Measurements from ENCODE around the gene NFATC3.

Gene NFATC3

DNA sequence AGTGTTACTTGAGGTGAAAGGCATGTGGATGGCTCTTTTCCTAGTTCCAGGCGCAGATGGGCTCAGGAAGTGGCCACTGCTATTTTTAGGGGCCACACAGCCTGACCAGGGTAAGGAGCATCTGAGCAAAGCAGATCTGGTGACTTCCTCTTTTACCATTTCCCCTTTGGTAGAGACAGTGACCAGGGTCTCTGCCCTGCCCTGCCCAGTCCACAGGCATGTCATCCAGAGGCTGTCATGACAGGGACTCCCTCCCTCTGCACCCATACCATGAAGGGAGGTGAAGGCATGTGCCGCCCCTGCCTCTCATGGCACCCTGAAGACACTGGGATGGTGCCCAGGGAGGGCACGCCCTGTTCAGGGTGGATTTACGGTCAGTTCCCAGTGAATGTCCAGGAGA is 162.2 kb downstream of the NFATC3 start:
- DNase-seq (ENCODE audit: low spot score): no peak

DNA sequence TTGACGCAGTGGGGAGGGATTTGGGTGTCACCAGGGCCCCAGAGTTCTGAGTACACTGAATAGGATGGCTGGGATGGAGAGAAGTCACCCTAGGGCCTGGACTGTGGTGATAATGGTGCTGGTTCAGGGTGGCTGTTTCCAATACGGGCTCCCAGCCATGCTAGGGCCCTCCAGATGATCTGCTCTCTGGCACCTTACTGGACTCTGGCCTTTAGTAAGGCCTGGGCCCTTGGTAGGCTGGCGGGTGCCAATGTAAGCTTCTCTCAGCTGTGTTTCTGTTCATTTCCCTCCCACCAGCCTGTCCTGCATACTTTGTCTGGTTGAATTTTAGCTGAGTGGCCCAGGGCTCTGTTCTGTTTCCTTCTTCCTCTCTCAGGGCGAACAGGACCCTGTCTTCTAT is 162.8 kb downstream of the NFATC3 start:
- DNase-seq (ENCODE audit: low spot score): no peak

DNA sequence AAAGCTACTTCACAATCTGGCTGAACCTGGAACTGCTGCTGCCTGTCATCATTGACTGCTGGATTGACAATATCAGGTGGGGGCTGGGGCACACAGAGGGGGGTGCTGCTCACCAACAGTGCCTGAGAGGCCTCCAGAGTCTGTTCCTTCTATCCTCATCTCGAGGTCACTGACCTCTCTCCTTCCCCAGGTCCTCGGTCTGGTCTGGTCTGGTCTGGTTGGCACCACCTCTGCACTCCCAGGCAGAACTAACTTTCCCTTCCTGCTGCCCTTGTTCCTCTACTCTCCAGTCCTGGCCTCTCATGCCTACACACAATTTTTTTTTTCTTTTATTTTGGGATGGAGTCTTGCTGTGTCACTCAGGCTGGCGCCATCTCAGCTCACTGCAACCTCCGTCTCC is 164.2 kb downstream of the NFATC3 start:
- DNase-seq (ENCODE audit: low spot score): no peak

DNA sequence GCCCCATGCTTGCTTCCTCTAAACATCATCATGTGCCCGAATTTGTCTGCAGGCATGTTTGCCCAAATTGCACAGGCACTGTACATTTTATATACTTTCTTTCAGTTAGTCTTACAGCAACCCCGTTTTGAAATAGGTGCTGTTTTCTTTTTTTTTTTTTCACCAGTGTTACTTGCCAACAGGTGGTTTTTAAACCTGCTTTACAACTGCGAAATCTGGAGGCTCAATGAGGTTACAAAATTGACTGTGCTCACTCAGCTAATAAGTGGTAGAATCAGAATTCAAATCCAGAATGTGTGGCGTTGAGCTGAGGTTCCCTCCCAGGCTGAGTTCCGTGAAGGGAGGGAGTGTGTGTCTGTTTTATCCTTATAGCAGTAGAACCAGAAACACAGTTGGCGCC is 165.8 kb downstream of the NFATC3 start:
- DNase-seq (ENCODE audit: low spot score): no peak

DNA sequence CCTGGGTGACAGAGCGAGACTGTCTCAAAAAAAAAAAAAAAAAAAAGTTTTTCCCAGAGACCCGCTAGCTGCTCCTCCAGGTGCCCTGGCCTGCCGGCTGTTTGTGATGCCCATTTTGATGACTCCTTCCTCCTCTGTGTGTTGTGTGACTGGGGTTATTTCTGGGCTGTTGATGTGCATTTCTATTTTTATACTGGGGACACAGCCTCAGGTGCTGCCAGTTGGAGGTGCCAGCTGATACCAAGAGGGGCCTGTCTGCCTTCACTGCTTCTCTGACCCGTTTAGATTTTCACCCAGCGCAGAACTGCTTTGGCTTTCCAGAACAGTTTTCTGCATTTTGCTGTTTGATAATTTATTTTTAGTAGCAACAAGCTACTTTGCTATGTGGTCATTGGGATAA is 166.7 kb downstream of the NFATC3 start:
- DNase-seq (ENCODE audit: low spot score): no peak

DNA sequence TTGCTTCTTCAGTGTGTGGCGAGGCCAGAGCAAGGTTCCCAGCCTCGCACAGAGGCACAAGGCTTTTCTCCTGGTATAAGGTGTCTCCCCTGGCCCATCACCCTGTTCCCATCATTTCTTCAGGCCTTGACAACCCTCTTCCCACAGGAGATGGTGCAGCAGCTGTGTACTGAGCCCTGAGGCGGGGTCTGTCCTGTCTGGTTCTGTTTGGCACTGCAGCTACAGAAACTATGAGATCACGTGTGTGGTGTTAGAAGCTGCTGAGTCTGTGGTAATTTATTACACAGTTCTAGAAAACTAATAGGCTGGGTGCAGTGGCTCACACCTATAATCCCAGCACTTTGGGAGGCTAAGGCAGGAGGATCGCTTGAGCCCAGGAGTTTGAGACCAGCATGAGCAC is 167.2 kb downstream of the NFATC3 start:
- no peak for DNase-seq (ENCODE audit: low spot score)

DNA sequence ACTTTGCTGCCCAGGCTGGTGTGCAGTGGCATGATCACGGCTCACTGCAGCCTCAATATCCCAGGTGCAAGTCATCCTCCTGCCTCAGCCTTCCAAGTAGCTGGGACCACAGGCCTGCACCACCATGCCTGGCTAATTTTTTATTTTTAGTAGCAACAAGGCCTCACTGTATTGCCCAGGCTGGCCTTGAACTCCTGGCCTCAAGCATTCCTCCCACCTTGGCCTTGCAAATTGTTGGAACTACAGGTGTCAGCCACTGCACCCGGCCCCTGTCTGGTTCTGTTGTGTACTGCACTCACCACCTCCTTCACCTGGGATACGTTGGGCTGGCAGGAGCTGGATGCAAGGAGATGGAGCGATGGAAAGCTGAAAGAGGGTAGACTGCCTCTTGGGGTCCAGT is 168.6 kb downstream of the NFATC3 start:
- no peak for DNase-seq (ENCODE audit: low spot score)

DNA sequence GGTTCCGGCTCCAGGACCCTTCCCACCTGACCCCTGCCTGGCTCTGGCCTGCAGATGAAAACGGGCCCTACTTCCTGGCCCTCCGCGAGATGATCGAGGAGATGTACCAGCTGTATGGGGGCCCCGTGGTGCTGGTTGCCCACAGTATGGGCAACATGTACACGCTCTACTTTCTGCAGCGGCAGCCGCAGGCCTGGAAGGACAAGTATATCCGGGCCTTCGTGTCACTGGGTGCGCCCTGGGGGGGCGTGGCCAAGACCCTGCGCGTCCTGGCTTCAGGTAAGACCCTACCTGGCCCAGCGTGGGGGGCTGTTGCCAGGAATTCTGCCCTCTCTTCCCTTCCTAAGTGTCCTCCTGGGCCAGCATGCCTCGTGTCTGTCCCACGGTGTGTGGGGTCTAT is 170.5 kb downstream of the NFATC3 start:
- DNase-seq (ENCODE audit: low spot score): no peak

DNA sequence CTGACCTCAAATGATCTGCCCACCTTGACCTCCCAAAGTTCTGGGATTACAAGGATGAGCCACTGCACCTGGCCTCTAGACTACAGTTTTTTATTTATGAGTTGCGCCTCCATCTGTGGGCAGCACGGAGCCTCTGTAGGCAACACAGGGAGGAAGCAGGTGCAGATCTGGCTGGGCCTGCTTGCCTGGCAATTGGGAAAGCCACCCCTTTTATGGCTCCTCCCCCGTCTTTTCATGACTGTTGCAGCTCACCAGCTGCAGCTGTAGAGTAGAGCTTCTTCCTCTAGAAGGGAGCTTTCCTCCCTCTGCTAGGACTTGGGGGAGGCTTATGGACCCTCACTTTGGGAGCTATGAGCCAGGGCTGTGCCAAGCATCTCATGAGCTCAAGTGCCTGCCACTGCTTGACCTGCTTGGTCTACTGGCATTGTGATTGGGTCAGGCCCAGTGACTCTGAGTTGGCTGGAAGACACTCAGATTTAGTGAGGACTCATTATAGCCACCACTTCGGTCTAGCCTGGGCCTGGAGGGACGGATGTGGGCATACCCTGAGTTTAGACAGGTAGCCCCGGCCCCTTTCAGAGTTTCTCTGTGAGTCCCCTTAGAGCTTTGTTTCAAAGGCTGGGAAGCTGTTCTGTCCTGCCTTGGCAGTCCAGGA is 172.2 kb downstream of the NFATC3 start:
- DNase-seq (ENCODE audit: low spot score): no peak

DNA sequence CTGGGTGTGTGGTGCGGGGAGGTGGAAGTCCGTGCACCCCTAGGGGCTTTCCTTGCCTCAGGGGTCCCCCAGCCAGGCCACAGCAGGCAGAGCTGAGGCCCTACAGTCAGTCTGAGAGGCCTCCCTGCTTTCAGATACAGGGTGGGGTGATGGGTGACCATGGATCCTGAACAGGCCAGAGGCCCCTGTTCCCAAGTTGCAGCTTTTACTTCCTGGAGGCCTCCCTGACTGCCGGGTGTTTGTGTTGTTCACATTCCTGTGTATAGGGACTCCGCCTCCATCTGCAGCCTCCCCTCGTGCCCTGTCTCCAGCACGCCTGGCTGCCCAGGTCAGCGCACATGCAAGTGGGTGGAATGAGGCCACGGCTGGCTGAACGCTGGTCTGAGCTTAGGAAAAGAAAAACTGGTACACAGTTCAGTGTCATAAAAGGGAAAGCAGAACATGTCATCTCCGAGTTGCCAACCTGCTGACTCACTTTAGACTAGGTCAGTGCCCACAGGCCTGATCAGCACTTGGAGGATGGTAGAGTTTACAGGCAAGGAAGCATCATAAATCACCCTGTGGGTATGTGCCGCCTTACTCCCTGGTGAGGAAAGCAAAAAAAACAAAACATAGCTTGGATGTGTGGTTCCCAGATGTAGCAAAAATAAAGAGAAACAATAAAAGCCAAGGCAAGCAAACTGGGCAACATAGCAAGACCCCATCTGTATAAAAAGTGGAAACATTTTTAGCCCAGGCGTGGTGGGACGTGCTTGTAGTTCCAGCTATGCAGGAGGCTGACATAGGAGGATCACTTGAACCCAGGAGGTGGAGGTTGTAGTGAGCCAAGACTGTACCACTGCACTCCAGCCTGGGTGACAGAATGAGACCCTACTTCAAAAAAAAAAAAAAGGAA is 173.0 kb downstream of the NFATC3 start:
- DNase-seq (ENCODE audit: low spot score): no peak

DNA sequence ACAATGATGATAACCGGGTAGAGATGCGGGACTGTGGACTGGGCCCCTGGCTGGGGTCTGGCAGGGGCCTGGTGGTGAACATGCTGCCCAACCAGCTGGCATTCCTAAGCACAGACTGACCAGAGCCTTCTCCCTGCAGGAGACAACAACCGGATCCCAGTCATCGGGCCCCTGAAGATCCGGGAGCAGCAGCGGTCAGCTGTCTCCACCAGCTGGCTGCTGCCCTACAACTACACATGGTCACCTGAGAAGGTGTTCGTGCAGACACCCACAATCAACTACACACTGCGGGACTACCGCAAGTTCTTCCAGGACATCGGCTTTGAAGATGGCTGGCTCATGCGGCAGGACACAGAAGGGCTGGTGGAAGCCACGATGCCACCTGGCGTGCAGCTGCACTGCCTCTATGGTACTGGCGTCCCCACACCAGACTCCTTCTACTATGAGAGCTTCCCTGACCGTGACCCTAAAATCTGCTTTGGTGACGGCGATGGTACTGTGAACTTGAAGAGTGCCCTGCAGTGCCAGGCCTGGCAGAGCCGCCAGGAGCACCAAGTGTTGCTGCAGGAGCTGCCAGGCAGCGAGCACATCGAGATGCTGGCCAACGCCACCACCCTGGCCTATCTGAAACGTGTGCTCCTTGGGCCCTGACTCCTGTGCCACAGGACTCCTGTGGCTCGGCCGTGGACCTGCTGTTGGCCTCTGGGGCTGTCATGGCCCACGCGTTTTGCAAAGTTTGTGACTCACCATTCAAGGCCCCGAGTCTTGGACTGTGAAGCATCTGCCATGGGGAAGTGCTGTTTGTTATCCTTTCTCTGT is 174.0 kb downstream of the NFATC3 start:
- no peak for DNase-seq (ENCODE audit: low spot score)

DNA sequence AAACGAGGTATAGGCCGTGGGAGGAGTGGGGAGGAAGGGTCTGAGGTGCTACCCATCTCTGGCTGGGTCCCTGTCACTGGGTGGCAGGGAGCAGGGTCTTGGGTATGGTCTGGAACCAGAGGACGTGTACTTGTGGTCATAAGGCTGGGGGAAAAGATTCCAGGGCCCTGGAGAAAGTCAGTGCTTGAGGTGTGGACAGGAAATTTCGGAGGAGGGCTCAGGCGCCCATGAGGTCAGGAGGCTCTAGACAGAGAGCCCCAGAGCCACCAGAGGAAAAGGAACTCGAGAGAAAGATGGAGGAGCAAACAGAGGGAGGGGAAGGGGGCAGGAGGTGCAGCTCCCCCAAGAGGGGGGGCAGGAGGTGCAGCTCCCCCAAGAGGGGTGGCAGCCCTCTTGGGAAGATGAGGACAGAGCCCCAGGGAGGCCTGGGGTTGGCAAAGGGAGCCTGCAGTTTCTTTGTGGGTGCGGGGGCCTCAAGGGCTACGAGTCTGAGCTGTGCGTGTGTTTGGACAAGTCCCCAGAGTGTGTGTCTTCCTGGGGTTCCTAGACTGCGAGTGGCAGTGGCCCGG is 178.5 kb downstream of the NFATC3 start:
- DNase-seq (ENCODE audit: low spot score): no peak

DNA sequence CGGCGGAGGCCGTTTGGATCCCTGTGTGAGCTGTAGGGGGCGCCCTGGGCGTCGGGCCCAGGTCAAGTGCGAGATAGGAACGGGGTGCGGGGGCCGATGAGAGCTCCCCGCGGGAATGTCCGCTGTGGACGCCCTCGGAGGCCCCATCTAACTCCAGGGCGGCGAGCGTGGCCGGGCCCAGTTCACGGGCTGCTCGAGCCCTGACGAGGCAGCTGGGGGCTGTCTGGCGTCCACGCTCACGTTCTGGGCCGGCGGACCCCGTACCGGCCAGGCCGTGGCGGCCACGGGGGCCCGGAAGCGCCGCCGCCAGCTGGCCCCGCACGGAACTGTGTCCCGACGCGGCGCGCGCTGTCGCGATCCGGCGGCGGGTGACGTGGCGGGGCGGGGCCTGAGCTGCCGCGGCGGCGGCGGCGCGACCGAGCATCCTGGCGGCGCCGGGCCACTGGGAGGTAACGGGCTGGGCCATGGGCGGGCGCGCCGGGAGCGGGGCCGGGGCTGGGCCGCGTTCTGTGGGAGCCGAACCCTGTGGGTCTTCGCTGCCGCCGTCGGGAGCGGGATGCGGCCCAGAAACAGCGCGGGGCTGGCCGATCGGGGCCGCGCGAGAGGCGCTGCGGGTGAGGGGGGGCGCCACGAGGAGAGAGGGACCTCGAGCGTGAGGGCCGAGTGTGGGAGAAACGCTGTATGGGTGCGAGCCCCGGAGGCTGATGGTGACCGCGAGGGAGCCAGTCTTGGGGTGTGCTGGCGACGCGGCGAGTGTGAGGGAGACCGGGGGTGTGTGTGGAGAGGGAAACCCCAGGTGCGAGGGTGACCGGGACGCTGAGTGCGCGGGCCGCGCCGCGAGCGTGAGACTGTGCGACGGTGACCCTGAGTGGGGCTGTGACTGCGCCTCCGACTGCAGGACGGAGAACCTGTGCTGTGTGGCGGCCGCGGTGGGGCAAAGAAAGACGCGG is 179.2 kb downstream of the NFATC3 start, which contains the start of gene SLC7A6:
SLC7A6 (plus strand) TSS at position 399 of the 950 bp plus-strand sequence. CDS start 10,201 bp downstream, outside the sequence.
- DNase-seq (ENCODE audit: low spot score): peak; percentile 83

DNA sequence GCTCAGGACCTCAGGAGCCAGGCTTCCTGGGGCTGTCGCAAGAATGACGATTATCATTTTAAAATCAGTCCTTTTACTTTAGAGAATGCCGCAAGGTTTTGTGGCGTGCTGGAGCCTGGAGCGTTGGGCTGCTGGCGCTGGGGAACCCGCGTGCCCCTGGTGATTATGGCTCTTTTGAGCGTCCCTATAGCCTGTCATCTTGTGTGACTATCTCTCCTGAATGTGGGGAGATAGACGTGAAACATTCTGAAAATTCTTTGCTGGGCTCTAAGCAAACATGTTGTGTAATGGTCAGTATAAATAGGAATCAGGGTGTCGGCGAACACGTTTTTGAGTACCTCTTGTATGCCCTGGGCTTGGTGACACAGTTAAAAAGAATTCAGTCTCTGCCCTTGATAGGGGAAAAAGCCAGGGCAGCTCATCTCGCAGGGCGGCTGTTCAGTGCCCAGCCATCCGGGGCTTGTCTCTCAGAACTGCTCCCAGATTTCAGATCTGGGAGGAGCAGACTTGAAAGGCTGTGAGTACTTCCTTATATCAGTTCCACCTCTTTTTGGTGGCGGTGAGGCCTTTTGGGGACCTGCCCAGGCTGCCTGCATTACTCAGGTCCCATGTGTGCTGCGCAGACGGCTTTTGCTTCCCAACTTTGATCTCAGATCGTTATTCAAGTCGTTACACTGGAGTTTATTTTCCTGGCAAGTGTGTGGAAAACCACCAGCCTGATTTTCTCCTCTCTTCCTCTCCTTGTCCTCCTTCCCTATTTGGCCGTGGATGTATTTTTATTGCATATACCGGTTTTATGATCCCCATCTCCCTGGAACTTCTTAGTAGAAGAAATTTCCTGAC is 180.1 kb downstream of the NFATC3 start:
- peak; percentile 57 for DNase-seq (ENCODE audit: low spot score)

DNA sequence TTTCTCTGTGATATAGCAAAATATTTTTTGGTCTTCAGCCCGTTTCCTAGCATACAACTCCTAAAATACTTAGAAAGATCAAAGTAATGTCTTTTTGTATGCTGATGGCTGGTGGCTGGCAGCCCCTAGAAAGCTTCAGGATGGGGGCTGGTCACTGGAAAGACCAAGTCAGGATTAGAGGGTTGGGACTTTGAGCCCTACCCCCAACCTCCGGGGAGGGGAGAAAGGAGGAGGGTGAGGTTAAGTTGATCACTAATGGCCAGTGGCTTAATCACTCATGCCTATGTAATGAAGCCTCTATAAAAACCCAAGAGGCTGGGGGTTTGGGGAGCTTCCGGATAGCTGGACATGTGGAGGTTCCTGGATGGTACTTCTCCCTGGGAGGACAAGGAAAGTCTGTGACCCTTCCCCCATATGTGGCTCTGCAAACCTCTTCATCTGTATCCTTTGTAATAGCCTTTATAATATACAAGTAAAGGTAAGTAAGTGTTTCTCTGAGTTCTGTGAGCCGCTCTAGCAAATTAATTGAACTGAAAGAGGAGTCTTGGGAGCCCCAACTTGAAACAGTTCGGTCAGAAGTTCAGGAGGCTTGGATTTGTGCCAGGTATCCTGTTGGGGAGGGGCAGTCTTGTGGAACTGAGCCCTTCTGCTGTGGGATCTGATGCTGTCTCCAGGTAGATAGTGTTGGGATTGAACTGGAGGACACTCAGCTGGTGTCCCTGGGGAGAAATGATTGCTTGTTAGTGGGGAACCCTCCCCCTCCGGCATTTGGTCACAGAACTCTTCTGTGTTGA is 182.6 kb downstream of the NFATC3 start:
- DNase-seq (ENCODE audit: low spot score): no peak

DNA sequence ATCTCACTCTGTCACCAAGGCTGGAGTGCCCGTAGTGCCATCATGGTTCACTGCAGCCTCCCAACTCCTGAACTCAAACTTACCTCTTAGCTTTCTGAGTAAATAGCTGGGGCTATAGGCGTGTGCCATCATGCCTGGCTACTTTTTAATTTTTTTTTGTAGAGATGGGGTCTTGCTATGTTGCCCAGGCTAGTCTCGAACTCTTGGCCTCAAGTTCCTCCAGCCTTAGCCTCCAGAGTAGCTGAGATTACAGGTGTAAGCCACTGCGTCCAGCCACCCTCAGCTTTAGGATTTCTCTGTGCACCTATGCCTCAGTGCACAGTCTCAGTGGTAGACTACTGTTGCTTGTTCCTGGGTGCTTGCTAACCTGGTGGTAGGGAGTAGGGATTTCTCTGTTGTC is 184.6 kb downstream of the NFATC3 start:
- DNase-seq (ENCODE audit: low spot score): no peak

DNA sequence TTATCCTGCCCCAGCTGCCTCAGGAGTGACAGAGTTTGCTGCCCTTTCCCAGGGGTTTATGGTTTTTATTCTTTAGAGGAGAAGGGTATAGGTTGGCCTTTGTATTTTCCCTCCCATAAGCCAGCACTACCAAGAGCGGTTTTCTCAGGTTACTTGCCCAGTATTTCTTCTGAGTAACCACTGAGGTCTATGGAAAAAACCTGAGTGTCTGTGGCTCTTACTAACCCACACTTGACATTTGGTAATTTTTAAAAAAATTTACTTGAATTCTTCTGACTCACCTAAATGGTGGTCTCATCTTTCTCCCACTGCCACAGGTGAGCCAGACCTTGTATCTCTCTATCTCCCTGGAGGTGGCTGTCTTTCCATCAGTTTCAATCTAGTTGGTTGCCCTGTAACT is 185.2 kb downstream of the NFATC3 start:
- DNase-seq (ENCODE audit: low spot score): peak; percentile 63

DNA sequence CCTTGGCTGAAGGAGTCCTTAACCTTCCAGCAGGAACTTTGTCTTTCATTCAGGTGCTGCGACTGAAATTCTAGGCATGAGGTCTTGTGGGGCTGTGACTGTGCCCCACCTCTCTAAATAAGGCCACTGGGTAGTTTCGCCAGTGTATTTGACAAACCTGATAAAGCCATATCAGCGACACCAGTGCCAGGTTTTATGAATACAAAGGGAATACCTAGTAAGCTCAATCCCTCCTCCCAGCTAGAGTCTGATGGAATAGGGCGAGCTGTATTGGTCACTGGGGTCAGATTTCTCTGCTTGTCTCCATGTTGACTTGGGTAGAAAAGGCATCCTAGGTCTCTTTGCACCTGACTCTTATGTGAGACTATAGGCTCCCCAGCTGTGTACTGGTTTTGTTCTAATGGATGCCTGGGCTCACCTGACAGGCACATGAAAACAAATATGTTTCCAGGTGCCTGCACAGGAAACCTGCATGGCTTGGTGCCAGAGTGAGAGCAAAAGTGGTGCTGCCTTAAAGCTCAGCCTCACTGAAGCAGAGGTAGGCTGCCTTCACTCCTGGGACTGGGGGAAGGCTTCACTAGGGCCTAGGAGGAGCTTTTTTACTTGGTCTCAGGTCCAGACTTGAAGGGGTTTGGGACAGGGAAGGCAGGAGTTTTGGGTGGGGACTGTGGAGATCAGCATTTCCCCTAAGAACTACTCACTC is 187.5 kb downstream of the NFATC3 start:
- peak; percentile 64 for DNase-seq (ENCODE audit: low spot score)

DNA sequence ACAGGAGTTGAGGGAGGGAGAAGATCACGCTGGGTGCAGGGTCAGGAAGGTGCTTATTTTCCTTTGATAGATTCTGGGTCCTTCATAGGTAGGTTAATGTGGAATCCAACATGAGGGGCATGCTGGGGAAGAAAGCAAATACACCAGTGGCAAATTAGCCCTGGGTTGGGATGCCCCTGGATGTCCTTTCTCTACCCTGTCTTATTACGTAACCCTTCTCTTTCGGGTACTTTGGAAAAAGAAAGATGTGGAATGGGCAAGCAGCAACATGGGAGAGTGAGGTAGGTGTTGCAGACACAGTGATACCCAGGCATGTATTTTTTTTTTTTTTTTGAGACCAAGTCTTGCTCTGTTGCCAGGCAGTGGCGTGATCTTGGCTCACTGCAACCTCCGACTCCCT is 188.3 kb downstream of the NFATC3 start:
- no peak for DNase-seq (ENCODE audit: low spot score)
